C4-2B (cell line): ENCODE measurements around the gene ZNF407.

Source experiments
- ZFX ChIP-seq: fragments of 450-650 bp; IDR thresholded peaks from 2 replicates; pipeline ENCODE4 v1.6.1; 2017
- TF ChIP-seq, protein P1 (sequence below): fragments of 450-650 bp; conservative IDR thresholded peaks from 2 replicates; pipeline ENCODE4 v1.5.1; 2017; ENCODE audit warnings: mild to moderate bottlenecking

DNA sequence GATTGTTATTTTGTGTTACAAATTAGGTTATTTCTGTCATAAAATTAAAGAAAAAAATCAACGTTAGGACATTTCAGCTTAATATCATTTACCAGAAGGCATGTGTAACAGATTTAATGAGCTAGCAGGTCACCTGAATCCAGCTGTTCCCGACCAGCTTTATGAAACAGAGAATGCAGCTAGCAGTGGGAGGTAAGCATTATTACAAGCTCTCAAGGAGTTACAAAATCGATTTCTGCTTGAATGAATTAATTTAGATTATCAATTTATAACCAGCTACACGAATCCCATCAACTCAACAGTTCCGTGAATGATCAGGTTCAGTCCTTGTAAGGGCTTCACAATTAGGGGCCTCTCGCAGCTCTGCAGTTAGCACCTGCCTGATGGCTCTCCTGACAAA lies 399.3 kb downstream of the ZNF407 start:
- TF ChIP-seq, protein P1, sequence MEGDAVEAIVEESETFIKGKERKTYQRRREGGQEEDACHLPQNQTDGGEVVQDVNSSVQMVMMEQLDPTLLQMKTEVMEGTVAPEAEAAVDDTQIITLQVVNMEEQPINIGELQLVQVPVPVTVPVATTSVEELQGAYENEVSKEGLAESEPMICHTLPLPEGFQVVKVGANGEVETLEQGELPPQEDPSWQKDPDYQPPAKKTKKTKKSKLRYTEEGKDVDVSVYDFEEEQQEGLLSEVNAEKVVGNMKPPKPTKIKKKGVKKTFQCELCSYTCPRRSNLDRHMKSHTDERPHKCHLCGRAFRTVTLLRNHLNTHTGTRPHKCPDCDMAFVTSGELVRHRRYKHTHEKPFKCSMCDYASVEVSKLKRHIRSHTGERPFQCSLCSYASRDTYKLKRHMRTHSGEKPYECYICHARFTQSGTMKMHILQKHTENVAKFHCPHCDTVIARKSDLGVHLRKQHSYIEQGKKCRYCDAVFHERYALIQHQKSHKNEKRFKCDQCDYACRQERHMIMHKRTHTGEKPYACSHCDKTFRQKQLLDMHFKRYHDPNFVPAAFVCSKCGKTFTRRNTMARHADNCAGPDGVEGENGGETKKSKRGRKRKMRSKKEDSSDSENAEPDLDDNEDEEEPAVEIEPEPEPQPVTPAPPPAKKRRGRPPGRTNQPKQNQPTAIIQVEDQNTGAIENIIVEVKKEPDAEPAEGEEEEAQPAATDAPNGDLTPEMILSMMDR, result no peak
- TF ChIP-seq ZFX, result no peak
